HCT116 (cell line): ENCODE measurements around the gene IMPA2. TPM values are rescaled to one million over a fixed set of nuclear protein-coding genes. Genes with fewer than 3 reads are reported as not detected.

ENCODE experiments used
- ATAC-seq: fragments of 200-7000 bp; cut with Tn5 transposase; 2 replicates; pipeline ENCODE4 v1.9.1; 2020; ENCODE audit warnings: mild to moderate bottlenecking, moderate library complexity
- BruUV-seq: library from RNA; stranded (reverse); fragments of 400-500 nt; replicated peaks from 2 replicates; lab custom pipeline; 2021; lab: Mats Ljungman, UMichigan
- CTCF ChIA-PET: fragments of 300-600 bp; sonication (Branson Sonifier 250); formaldehyde crosslinking; loops from one replicate; lab custom pipeline; 2021; ENCODE audit warnings: antibody characterized with exemption; lab: Charles Lee
- POLR2A ChIA-PET: fragments of 300-600, 350-600 bp; sonication (Branson Sonifier 250); formaldehyde crosslinking; loops from one replicate; lab custom pipeline; 2021; ENCODE audit warnings: antibody characterized with exemption; lab: Charles Lee
- RAD21 ChIA-PET, 2 experiments: fragments of 300-600 bp; sonication (Branson Sonifier 250); formaldehyde crosslinking; loops; one replicate each; lab custom pipeline; 2023; ENCODE audit warnings: low total read pairs in 2 of 2; ENCODE audit not compliant: uncharacterized antibody in 2 of 2, unreplicated experiment in 2 of 2, low non-redundant PET in 1 of 2; lab: Charles Lee
- DNase-seq: peaks from one replicate; pipeline ENCODE4 v3.0.0-alpha.2; 2010; ENCODE audit warnings: low read depth, low spot score
- H2AFZ ChIP-seq: fragments of 200-600 bp; shearing (Covaris generic), sonication (generic); 2 replicates; pipeline ENCODE4 v1.6.1; 2017; ENCODE audit warnings: low read depth, mixed run types, mixed read lengths, antibody characterized with exemption, low read length; ENCODE audit not compliant: poor library complexity, severe bottlenecking
- H3K27ac ChIP-seq: 2 replicates; pipeline ENCODE4 v1.5.1; 2012; ENCODE audit warnings: low read depth, low read length
- H3K27me3 ChIP-seq: fragments of 200-600 bp; sonication (generic); 2 replicates; pipeline ENCODE4 v1.6.1; 2016; ENCODE audit warnings: mixed run types, low read length, mixed read lengths; ENCODE audit not compliant: insufficient read depth
- H3K36me3 ChIP-seq, 2 experiments: fragments of 200-500 bp in 1 of 2; fragments of 200-600 bp in 1 of 2; sonication (Bioruptor generic) in 1 of 2; sonication (generic) in 1 of 2; 2 replicates each; pipeline versions ENCODE4 v1.5.1 to v1.6.1; 2014 to 2016; ENCODE audit warnings: low read length in 2 of 2, inconsistent platforms in 1 of 2, mixed read lengths in 1 of 2, mixed run types in 1 of 2; ENCODE audit not compliant: insufficient read depth in 2 of 2, control insufficient read depth in 1 of 2
- H3K4me1 ChIP-seq, 2 experiments: fragments of 200-600 bp in 1 of 2; sonication (generic) in 1 of 2; 2 replicates each; pipeline versions ENCODE4 v1.5.1 to v1.6.1; 2012 to 2017; ENCODE audit warnings: low read length in 2 of 2, inconsistent platforms in 1 of 2, mild to moderate bottlenecking in 1 of 2, mixed read lengths in 1 of 2, mixed run types in 1 of 2, moderate library complexity in 1 of 2; ENCODE audit not compliant: insufficient read depth in 2 of 2, control insufficient read depth in 1 of 2
- H3K4me2 ChIP-seq: fragments of 200-600 bp; sonication (generic); 2 replicates; pipeline ENCODE4 v1.6.1; 2017; ENCODE audit warnings: mixed run types, low read length, mixed read lengths
- H3K4me3 ChIP-seq, 2 experiments: fragments of 200-600 bp in 1 of 2; sonication (generic) in 1 of 2; replicated peaks in 1 of 2; 2 replicates each; pipeline ENCODE4 v1.5.1; 2011 to 2016; ENCODE audit warnings: low read length in 2 of 2, control low read depth in 1 of 2, low read depth in 1 of 2, mild to moderate bottlenecking in 1 of 2, mixed read lengths in 1 of 2, mixed run types in 1 of 2
- H3K79me2 ChIP-seq: fragments of 200-600 bp; sonication (generic); 2 replicates; pipeline ENCODE4 v1.6.1; 2017; ENCODE audit warnings: mild to moderate bottlenecking, mixed run types, low read length, moderate library complexity, mixed read lengths; ENCODE audit not compliant: insufficient read depth
- H3K9ac ChIP-seq: fragments of 200-600 bp; sonication (generic); 2 replicates; pipeline ENCODE4 v1.6.1; 2016; ENCODE audit warnings: low read length, mixed read lengths
- H3K9me2 ChIP-seq: fragments of 200-600 bp; sonication (generic), shearing (Covaris generic); 2 replicates; pipeline ENCODE4 v1.6.1; 2017; ENCODE audit warnings: mixed run types, mild to moderate bottlenecking, moderate library complexity; ENCODE audit not compliant: insufficient read depth
- H3K9me3 ChIP-seq, 2 experiments: fragments of 200-500 bp in 1 of 2; fragments of 200-600 bp in 1 of 2; sonication (Bioruptor generic) in 1 of 2; sonication (generic) in 1 of 2; 2 replicates each; pipeline ENCODE4 v1.6.1; 2014 to 2017; ENCODE audit warnings: low read length in 2 of 2, mixed read lengths in 2 of 2, inconsistent platforms in 1 of 2, low read depth in 1 of 2, mild to moderate bottlenecking in 1 of 2, mixed run types in 1 of 2, moderate library complexity in 1 of 2; ENCODE audit not compliant: control insufficient read depth in 1 of 2, insufficient read depth in 1 of 2
- H4K20me1 ChIP-seq: fragments of 200-600 bp; sonication (generic), shearing (Covaris generic); 2 replicates; pipeline ENCODE4 v1.6.1; 2017; ENCODE audit warnings: mixed run types, mild to moderate bottlenecking, moderate library complexity; ENCODE audit not compliant: insufficient read depth
- ATF3 ChIP-seq: IDR thresholded peaks from 2 replicates; pipeline ENCODE4 v1.6.1; 2012
- CTCF ChIP-seq, 3 experiments: fragments of 200-600 bp in 1 of 3; sonication (generic) in 1 of 3; IDR thresholded peaks in 2 of 3; conservative IDR thresholded peaks in 1 of 3; 2 replicates each; pipeline ENCODE4 v1.5.1; 2012 to 2017; ENCODE audit warnings: low read depth in 2 of 3, low read length in 2 of 3, antibody characterized with exemption in 1 of 3, borderline replicate concordance in 1 of 3, control low read depth in 1 of 3, mild to moderate bottlenecking in 1 of 3, mixed read lengths in 1 of 3, mixed run types in 1 of 3, moderate library complexity in 1 of 3; ENCODE audit not compliant: insufficient read depth in 1 of 3
- EGR1 ChIP-seq: IDR thresholded peaks from 2 replicates; pipeline ENCODE4 v1.6.1; 2012; ENCODE audit warnings: low read depth
- ELF1 ChIP-seq: IDR thresholded peaks from 2 replicates; pipeline ENCODE4 v1.6.1; 2012; ENCODE audit warnings: low read depth, borderline replicate concordance
- EZH2 ChIP-seq: fragments of 200-600 bp; sonication (generic); IDR thresholded peaks from 2 replicates; pipeline ENCODE4 v1.6.1; 2017; ENCODE audit warnings: antibody characterized with exemption, mixed run types
- EZH2phosphoT487 ChIP-seq: fragments of 200-600 bp; IDR thresholded peaks from 2 replicates; pipeline ENCODE4 v1.6.1; 2018; ENCODE audit warnings: antibody characterized with exemption, borderline replicate concordance
- JUND ChIP-seq: IDR thresholded peaks from 2 replicates; pipeline ENCODE4 v1.6.1; 2012
- POLR2A ChIP-seq: IDR thresholded peaks from 2 replicates; pipeline ENCODE4 v1.7.0; 2011; ENCODE audit warnings: borderline replicate concordance; ENCODE audit not compliant: insufficient read depth, insufficient read length; ENCODE audit errors: extremely low read depth
- RAD21 ChIP-seq: IDR thresholded peaks from 2 replicates; pipeline ENCODE4 v1.6.1; 2012; ENCODE audit warnings: low read depth, mild to moderate bottlenecking
- SIN3A ChIP-seq: IDR thresholded peaks from 2 replicates; pipeline ENCODE4 v1.6.1; 2012; ENCODE audit warnings: low read depth
- SP1 ChIP-seq: IDR thresholded peaks from 2 replicates; pipeline ENCODE4 v1.6.1; 2012; ENCODE audit warnings: low read depth
- TCF7L2 ChIP-seq: IDR thresholded peaks from 2 replicates; pipeline ENCODE4 v1.7.0; 2011; ENCODE audit warnings: borderline replicate concordance, inconsistent platforms; ENCODE audit not compliant: insufficient read depth, insufficient read length; ENCODE audit errors: extremely low read depth
- YY1 ChIP-seq: IDR thresholded peaks from 2 replicates; pipeline ENCODE4 v1.6.1; 2011; ENCODE audit warnings: low read length, low read depth, moderate library complexity, mild to moderate bottlenecking; ENCODE audit not compliant: insufficient replicate concordance; ENCODE audit errors: extremely low read depth
- ZFX ChIP-seq: fragments of 450-650 bp; IDR thresholded peaks from 2 replicates; pipeline ENCODE4 v1.6.1; 2017
- ZNF274 ChIP-seq: fragments of 200-500 bp; sonication (Bioruptor generic); IDR thresholded peaks from 2 replicates; pipeline ENCODE4 v1.6.1; 2014; ENCODE audit warnings: mild to moderate bottlenecking, low read depth, low read length, inconsistent platforms
- intact Hi-C: fragments of 100-400 bp; cut with micrococcal nuclease; formaldehyde crosslinking; loops from 2 replicates; pipeline ENCODE4 v1.10.0; 2022
- total RNA-seq: library from RNA; stranded (reverse); gene quantifications from one replicate; pipeline ENCODE4 v1.2.1, GENCODE V29; 2021; ENCODE audit not compliant: unreplicated experiment
- TF ChIP-seq, protein P1 (sequence below): IDR thresholded peaks from 2 replicates; pipeline ENCODE4 v1.6.1; 2011; ENCODE audit warnings: mild to moderate bottlenecking, low read length, moderate library complexity; ENCODE audit not compliant: insufficient replicate concordance; ENCODE audit errors: extremely low read depth
- TF ChIP-seq, protein P2 (sequence below): IDR thresholded peaks from 2 replicates; pipeline ENCODE4 v1.6.1; 2012; ENCODE audit warnings: low read depth
- TF ChIP-seq, protein P3 (sequence below): IDR thresholded peaks from 2 replicates; pipeline ENCODE4 v1.6.1; 2012

IMPA2 gene
- total RNA-seq, 1 experiment from 2014 or later = 32.5 TPM

GRCh38 chr18:12052866-12053265, 71.6 kb downstream of the IMPA2 start:
- Histone ChIP-seq H4K20me1 (no peaks in the 10 kb centered on the region), H3K4me1 (no peaks in the 10 kb centered on the region), H3K4me3 (no peak overlapping the region), H3K9me2 (no peaks in the 10 kb centered on the region), H3K79me2 (no peaks in the 10 kb centered on the region), H3K27me3 (no peaks in the 10 kb centered on the region), H3K9me3 (no peaks in the 10 kb centered on the region), H3K36me3 (no peaks in the 10 kb centered on the region), H3K4me2 (no peak overlapping the region), H3K9ac (no peak overlapping the region), H2AFZ (no peak overlapping the region), H3K27ac (no peak overlapping the region)
- BruUV-seq = no TSS peak
- RAD21 ChIA-PET = no interaction called here
- TF ChIP-seq, protein P1, sequence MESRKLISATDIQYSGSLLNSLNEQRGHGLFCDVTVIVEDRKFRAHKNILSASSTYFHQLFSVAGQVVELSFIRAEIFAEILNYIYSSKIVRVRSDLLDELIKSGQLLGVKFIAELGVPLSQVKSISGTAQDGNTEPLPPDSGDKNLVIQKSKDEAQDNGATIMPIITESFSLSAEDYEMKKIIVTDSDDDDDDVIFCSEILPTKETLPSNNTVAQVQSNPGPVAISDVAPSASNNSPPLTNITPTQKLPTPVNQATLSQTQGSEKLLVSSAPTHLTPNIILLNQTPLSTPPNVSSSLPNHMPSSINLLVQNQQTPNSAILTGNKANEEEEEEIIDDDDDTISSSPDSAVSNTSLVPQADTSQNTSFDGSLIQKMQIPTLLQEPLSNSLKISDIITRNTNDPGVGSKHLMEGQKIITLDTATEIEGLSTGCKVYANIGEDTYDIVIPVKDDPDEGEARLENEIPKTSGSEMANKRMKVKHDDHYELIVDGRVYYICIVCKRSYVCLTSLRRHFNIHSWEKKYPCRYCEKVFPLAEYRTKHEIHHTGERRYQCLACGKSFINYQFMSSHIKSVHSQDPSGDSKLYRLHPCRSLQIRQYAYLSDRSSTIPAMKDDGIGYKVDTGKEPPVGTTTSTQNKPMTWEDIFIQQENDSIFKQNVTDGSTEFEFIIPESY = no peak
- TF ChIP-seq SP1 (no peak), TCF7L2 (no peak), ZNF274 (no peak), EZH2 (no peak), ZFX (no peak), ELF1 (no peak), ATF3 (no peak), JUND (no peak), EZH2phosphoT487 (no peak), SIN3A (no peak), RAD21 (no peak), CTCF (IDR thresholded peaks at IDR 0.05 in 2 of 3, conservative IDR thresholded peaks at IDR 0.05 in 1 of 3; ENCODE audit: borderline replicate concordance in 1 of 3, insufficient read depth in 1 of 3, low read depth in 2 of 3, low read length in 2 of 3) (no peak), YY1 (no peak), EGR1 (no peak), POLR2A (no peak)
- TF ChIP-seq, protein P2, sequence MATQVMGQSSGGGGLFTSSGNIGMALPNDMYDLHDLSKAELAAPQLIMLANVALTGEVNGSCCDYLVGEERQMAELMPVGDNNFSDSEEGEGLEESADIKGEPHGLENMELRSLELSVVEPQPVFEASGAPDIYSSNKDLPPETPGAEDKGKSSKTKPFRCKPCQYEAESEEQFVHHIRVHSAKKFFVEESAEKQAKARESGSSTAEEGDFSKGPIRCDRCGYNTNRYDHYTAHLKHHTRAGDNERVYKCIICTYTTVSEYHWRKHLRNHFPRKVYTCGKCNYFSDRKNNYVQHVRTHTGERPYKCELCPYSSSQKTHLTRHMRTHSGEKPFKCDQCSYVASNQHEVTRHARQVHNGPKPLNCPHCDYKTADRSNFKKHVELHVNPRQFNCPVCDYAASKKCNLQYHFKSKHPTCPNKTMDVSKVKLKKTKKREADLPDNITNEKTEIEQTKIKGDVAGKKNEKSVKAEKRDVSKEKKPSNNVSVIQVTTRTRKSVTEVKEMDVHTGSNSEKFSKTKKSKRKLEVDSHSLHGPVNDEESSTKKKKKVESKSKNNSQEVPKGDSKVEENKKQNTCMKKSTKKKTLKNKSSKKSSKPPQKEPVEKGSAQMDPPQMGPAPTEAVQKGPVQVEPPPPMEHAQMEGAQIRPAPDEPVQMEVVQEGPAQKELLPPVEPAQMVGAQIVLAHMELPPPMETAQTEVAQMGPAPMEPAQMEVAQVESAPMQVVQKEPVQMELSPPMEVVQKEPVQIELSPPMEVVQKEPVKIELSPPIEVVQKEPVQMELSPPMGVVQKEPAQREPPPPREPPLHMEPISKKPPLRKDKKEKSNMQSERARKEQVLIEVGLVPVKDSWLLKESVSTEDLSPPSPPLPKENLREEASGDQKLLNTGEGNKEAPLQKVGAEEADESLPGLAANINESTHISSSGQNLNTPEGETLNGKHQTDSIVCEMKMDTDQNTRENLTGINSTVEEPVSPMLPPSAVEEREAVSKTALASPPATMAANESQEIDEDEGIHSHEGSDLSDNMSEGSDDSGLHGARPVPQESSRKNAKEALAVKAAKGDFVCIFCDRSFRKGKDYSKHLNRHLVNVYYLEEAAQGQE = no peak
- TF ChIP-seq, protein P3, sequence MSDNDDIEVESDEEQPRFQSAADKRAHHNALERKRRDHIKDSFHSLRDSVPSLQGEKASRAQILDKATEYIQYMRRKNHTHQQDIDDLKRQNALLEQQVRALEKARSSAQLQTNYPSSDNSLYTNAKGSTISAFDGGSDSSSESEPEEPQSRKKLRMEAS = no peak
- ATAC-seq = no peak
- POLR2A ChIA-PET = no interaction called here
- CTCF ChIA-PET = no interaction called here
- intact Hi-C loops = no loop called here
- no peak for DNase-seq
